ENCODE data around the gene POLR2B.
"Not testable (repeated sequence)": the region's sequence is repeated elsewhere in the genome, so short reads cannot be mapped to it uniquely, and the experiment has no call there.

The POLR2B gene

GRCh38 chr4:57051524-57051923, 72.8 kb downstream of the POLR2B start:
- ChIA-PET CTCF (interaction anchor here (1.3 to 4.2 kb wide), 3 partner anchors 13 to 112 kb away, joined by 3 to 20 read pairs (median 5); no protein-coding TSS in a partner anchor), POLR2A (interaction anchor here (0.8 kb wide), 1 partner anchor 35 kb away, joined by 3 read pairs; no protein-coding TSS in a partner anchor)
- no peak overlapping the region for H3K4me3 ChIP-seq (ENCODE audit: low read depth, low read length)
- TF ChIP-seq CTCF (IDR thresholded peaks at IDR 0.05; ENCODE audit: insufficient read depth, low read length, missing control alignments) = no peak
- no peak for DNase-seq (ENCODE audit: low read depth, low spot score)

GRCh38 chr4:57053508-57053907, 74.8 kb downstream of the POLR2B start:
- POLR2A ChIA-PET = interaction anchor here (0.8 kb wide), 1 partner anchor 12 kb away, joined by 5 read pairs; no protein-coding TSS in a partner anchor
- TF ChIP-seq CTCF (IDR thresholded peaks at IDR 0.05; ENCODE audit: insufficient read depth, low read length, missing control alignments) = no peak
- CTCF ChIA-PET = interaction anchor here (1.0 to 1.5 kb wide), 2 partner anchors 19 to 20 kb away, joined by 3 read pairs; no protein-coding TSS in a partner anchor
- H3K4me3 ChIP-seq (ENCODE audit: low read depth, low read length) = no peak overlapping the region
- DNase-seq (ENCODE audit: low read depth, low spot score) = no peak

- no peak for TF ChIP-seq CTCF (IDR thresholded peaks at IDR 0.05; ENCODE audit: insufficient read depth, low read length, missing control alignments)
- CTCF ChIA-PET = interaction anchor here (0.7 to 1.3 kb wide), 2 partner anchors 11 to 39 kb away, joined by 3 to 4 read pairs; no protein-coding TSS in a partner anchor
- POLR2A ChIA-PET = no interaction called here
- no peak overlapping the region for H3K4me3 ChIP-seq (ENCODE audit: low read depth, low read length)
- DNase-seq (ENCODE audit: low read depth, low spot score) = no peak
Measured at GRCh38 chr4:57055886-57056285, 77.2 kb downstream of the POLR2B start.

- no peak for DNase-seq (ENCODE audit: low read depth, low spot score)
- no peak for TF ChIP-seq CTCF (IDR thresholded peaks at IDR 0.05; ENCODE audit: insufficient read depth, low read length, missing control alignments)
- ChIA-PET POLR2A (interaction anchor here (0.6 kb wide), 1 partner anchor 87 kb away, joined by 3 read pairs; no protein-coding TSS in a partner anchor), CTCF (interaction anchor here (2.7 kb wide), 1 partner anchor 22 kb away, joined by 11 read pairs; no protein-coding TSS in a partner anchor)
- no peak overlapping the region for H3K4me3 ChIP-seq (ENCODE audit: low read depth, low read length)
Measured at GRCh38 chr4:57059890-57060716, 81.4 kb downstream of the POLR2B start.

- ChIA-PET POLR2A (interaction anchor here (0.6 to 0.8 kb wide), 2 partner anchors 20 to 87 kb away, joined by 3 to 4 read pairs; no protein-coding TSS in a partner anchor), CTCF (interaction anchor here (2.0 kb wide), 1 partner anchor 103 kb away, joined by 6 read pairs; no protein-coding TSS in a partner anchor)
- not testable (repeated sequence) for H3K4me3 ChIP-seq (ENCODE audit: low read depth, low read length); DNase-seq (ENCODE audit: low read depth, low spot score)
Measured at GRCh38 chr4:57060717-57061067, 82.0 kb downstream of the POLR2B start.

- ChIA-PET POLR2A (interaction anchor here (0.8 to 1.0 kb wide), 2 partner anchors 18 to 19 kb away, joined by 4 read pairs; no protein-coding TSS in a partner anchor), CTCF (interaction anchor here (2.0 kb wide), 1 partner anchor 102 kb away, joined by 6 read pairs; no protein-coding TSS in a partner anchor)
- DNase-seq (ENCODE audit: low read depth, low spot score) = no peak
- H3K4me3 ChIP-seq (ENCODE audit: low read depth, low read length) = no peak overlapping the region
- TF ChIP-seq CTCF (IDR thresholded peaks at IDR 0.05; ENCODE audit: insufficient read depth, low read length, missing control alignments) = no peak
Measured at GRCh38 chr4:57061395-57061794, 82.7 kb downstream of the POLR2B start.

Data from AG04449 (cell line).